Activated naive CD8-positive, alpha-beta T cell treated with anti-CD3 and anti-CD28 coated beads, Interleukin-2, amount 50 U/mL, for 16 hours (primary cell): ENCODE results near the gene RALGPS1.

ENCODE experiments used
- DNase-seq: peaks from one replicate; pipeline ENCODE4 v3.0.0-alpha.2; 2020; ENCODE audit warnings: low read depth, low spot score

Gene RALGPS1

GRCh38 chr9:127172066-127172707 lies 257.6 kb downstream of the RALGPS1 start:
- no peak for DNase-seq

- no peak for DNase-seq
Measured at GRCh38 chr9:127173063-127173462, 258.5 kb downstream of the RALGPS1 start.

GRCh38 chr9:127174386-127175318 lies 260.1 kb downstream of the RALGPS1 start:
- DNase-seq = no peak

DNA sequence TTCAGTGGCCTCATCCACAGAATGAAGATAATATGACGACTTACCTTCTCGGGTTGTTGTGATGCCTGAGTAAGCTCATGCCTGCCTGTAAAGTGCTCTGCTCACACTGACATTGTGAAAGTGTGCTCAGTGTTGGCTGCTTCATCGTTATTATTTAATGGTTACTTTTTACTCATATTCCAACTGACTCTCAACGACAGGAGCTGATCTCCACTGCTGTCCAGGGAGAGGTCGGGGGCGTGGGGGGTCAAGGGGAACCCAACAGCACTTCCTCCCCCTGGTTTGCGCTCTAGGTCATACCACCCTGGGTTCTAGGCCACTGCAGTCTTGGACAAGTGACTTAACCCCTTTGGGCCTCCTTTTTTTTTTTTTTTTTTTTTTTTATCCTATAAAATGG lies 260.7 kb downstream of the RALGPS1 start:
- DNase-seq = no peak

DNA sequence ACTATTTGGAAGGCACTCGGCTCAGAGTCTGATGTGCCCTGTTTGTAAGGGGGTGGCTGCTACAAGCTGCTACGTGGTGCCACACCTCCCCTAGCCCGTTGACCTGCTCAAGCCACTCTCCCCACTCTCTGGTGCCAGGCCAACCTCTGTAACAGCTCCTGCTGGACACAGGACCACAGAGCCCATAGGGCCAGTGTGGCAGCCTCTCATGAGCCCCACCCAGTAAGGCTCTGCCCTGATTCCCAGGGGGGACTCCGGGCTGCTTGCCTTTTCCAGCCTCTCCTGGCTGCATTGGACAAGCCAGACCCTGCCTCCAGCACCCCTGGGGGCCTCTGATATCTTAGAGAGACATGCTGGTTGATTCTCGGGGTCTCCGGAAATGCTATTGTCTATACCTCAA lies 261.2 kb downstream of the RALGPS1 start:
- DNase-seq = no peak

- no peak for DNase-seq
Measured at GRCh38 chr9:127176631-127177030, 262.0 kb downstream of the RALGPS1 start.

- no peak for DNase-seq
Measured at GRCh38 chr9:127177231-127177630, 262.6 kb downstream of the RALGPS1 start.

DNA sequence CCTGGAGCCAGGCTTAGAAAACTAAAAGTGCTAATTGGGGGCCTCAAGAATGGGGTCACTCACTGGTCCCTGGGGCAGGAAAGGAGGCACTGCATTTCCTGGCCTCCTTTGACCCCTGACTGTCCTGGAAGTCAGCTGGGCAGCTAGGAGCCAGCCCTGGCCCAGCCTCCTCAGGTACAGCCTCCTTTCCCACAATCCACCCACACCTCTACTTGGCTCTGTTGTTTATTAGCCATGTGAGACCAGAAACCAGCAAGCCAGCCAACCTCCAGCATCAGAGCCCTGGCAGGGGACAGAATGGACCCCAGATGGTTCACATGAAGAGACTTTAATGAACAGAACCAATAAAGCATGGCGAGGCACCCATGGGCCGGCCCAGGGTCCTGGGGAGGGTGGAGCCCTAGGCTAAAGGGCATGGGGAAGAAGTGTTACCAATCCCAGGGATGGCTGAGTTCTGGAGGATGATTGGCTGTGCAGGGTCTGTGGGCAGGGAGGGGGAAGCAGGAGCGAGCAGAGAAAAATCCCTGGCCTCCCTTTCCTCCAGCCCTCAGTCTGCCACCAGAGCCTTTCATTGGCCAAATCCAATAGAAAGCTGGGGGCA lies 263.2 kb downstream of the RALGPS1 start:
- no peak for DNase-seq

- no peak for DNase-seq
Measured at GRCh38 chr9:127178686-127179632, 264.4 kb downstream of the RALGPS1 start.

GRCh38 chr9:127179633-127180441 lies 265.3 kb downstream of the RALGPS1 start:
- DNase-seq = no peak

- DNase-seq = no peak
Measured at GRCh38 chr9:127180457-127181314, 266.1 kb downstream of the RALGPS1 start.

DNA sequence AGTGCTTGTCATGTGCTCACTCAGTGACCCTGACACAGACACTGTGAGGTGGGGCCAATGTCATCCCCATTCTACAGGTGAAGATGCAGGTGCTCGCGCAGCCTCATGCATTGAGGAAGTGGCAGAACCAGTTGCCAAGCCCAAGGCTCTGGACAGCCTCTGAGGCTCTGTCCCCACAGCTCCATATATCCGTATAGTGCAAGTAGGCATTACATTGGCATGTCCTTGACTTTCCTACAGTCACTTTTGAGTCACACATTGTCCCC lies 266.7 kb downstream of the RALGPS1 start:
- DNase-seq = no peak

DNA sequence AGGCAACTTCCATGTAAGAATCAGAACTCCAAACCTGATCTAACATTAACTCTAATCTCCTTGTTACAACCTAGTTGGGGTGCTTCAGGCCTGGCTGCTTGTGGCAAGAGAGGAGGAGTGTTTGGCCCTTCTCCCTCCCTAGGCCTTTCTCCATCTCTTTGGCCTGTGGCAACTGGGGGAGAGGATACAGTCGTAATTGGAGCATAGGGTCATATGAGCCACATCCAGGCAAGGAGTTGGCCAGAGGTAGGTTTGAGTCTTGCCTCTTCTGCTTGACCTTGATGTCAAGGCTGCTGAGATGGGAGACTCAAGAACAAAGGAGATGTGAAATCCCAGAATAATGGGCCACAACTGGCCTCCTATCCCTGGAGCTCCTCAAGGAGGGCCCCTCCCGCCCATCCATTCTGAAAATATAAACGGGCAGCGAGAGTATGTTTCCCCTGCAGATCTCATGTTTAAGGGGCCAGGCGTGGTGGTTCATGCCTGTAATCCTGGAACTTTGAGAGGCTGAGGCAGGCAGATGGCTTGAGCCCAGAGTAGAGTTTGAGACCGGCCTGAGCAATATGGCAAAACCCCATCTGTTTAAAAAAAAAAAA lies 267.1 kb downstream of the RALGPS1 start:
- no peak for DNase-seq

- DNase-seq = no peak
Measured at GRCh38 chr9:127182901-127183746, 268.5 kb downstream of the RALGPS1 start.

DNA sequence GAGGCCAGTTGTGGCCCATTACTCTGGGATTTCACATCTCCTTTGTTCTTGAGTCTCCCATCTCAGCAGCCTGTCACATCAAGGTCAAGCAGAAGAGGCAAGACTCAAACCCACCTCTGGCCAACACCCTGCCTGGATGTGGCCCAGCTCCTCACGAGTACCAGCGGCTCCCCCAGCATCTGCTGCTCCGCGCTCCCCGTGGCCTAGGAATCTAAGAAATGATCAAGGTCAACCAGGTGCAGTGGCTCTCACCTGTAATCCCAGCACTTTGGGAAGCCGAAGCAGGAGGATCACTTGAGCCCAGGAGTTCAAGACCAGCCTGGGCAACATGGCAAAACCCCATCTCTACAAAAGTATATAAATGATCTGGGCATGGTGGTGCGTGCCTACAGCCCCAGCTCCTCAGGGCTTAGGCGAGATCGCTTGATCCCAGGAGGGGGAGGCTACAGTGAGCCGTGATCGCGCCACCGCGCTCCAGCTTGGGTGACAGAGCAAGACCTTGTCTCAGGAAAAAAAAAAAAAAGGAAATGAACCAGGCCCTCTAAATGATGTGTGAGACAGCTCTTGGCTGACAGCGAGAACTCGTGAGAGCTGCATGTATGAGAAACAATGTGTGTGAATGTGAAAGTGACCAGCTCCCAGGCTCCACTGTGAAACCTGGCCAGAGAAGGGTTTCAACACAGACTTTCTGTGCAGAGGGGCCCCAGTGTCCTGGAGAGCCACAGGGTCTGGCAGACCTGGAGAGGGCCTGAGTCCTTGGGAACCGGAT lies 269.4 kb downstream of the RALGPS1 start:
- no peak for DNase-seq

DNA sequence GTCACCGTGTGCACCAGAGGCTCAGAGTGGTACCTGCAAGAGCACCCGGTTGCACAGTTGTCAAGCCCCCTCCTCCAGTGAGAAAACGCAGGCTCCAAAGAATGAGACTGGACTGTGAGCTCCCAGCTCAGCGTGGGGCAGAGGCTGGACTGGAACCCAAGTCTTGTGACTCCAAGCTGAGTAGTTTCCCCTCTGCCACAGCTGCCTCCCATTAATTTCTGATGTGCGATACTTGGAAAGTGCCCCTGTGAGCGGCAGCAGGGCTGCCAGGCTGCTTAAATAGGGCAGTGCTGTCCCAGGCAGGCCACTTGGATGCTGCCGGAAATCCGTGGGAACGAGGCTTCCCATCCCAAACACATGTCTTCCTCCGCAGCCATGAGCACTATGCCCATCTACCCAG lies 270.1 kb downstream of the RALGPS1 start:
- no peak for DNase-seq

- no peak for DNase-seq
Measured at GRCh38 chr9:127185181-127185580, 270.6 kb downstream of the RALGPS1 start.
